Cardiac septum (tissue), 1 donor: ENCODE results near the gene SPEM2. TPM values are rescaled to one million over a fixed set of nuclear protein-coding genes. Genes with fewer than 3 reads are reported as not detected.
A peak's percentile ranks its signal among the peaks of the same experiment; 100 is the strongest.

Experiments
- DNase-seq: peaks from one replicate; pipeline ENCODE4 v3.0.0-alpha.2; 2020; ENCODE audit warnings: low spot score
- intact Hi-C: fragments of 100-400 bp; cut with DNase I; formaldehyde crosslinking; loops from one replicate; pipeline ENCODE4 v1.14.0; 2022
- total RNA-seq: library from RNA; stranded (reverse); fragmentation: NEBNext Ultra II Directional; extraction: Animal tissue kit (Norgen Biotek cat#: 25700); gene quantifications from one replicate; pipeline ENCODE4 v1.2.1, GENCODE V29; 2021
- donor health status: DM: no; HTN: no; CAD: no.

Gene SPEM2
- total RNA-seq, 1 donor from 2014 or later: not detected

GRCh38 chr17:7403043-7403726, 22.2 kb upstream of the SPEM2 start:
- DNase-seq: no peak
- intact Hi-C loops: loop anchor here (5.0 kb wide), 1 partner anchor 444 kb away; no protein-coding TSS in a partner anchor

- intact Hi-C loops: loop anchor here (5.0 kb wide), 1 partner anchor 444 kb away; no protein-coding TSS in a partner anchor
- no peak for DNase-seq
Measured at GRCh38 chr17:7403727-7403976, 21.8 kb upstream of the SPEM2 start.

- intact Hi-C loops: loop anchor here (1.0 to 5.0 kb wide), 3 partner anchors 53 to 443 kb away; partner anchors contain the start of gene SENP3
- peak; percentile 99 for DNase-seq
Measured at GRCh38 chr17:7403977-7404736, 21.3 kb upstream of the SPEM2 start, which contains the start of gene TMEM256. Gene TMEM256 (minus strand): TSS chr17:7404097. CDS start chr17:7404084, 13 bp downstream.

GRCh38 chr17:7404737-7405349, 20.6 kb upstream of the SPEM2 start:
- peak; percentile 81 for DNase-seq
- intact Hi-C loops: loop anchor here (1.0 to 5.0 kb wide), 3 partner anchors 54 to 442 kb away; partner anchors contain the start of gene SENP3

- intact Hi-C loops: loop anchor here (2.0 kb wide), 1 partner anchor 55 kb away; no protein-coding TSS in a partner anchor
- DNase-seq: no peak
Measured at GRCh38 chr17:7405350-7406234, 19.8 kb upstream of the SPEM2 start.

GRCh38 chr17:7406235-7406825, 19.1 kb upstream of the SPEM2 start:
- DNase-seq: no peak
- intact Hi-C loops: no loop called here

- no peak for DNase-seq
- intact Hi-C loops: no loop called here
Measured at GRCh38 chr17:7407082-7407481, 18.3 kb upstream of the SPEM2 start.

GRCh38 chr17:7407485-7408251, 17.7 kb upstream of the SPEM2 start, which contains the start of gene NLGN2:
Gene NLGN2 (plus strand): TSS chr17:7407845. CDS start chr17:7408256, 411 bp downstream.
- DNase-seq: no peak

GRCh38 chr17:7408252-7408727, 17.1 kb upstream of the SPEM2 start:
- intact Hi-C loops: no loop called here
- DNase-seq: no peak

More at GRCh38 chr17:7407485-7408251, 17.7 kb upstream of the SPEM2 start, which contains the start of gene NLGN2:
- intact Hi-C loops: no loop called here

GRCh38 chr17:7408863-7409262, 16.6 kb upstream of the SPEM2 start:
- intact Hi-C loops: no loop called here
- no peak for DNase-seq

GRCh38 chr17:7409716-7410115, 15.7 kb upstream of the SPEM2 start:
- intact Hi-C loops: no loop called here
- DNase-seq: no peak

- intact Hi-C loops: no loop called here
- no peak for DNase-seq
Measured at GRCh38 chr17:7410634-7411426, 14.6 kb upstream of the SPEM2 start.

GRCh38 chr17:7411427-7411750, 14.0 kb upstream of the SPEM2 start:
- intact Hi-C loops: no loop called here
- no peak for DNase-seq

GRCh38 chr17:7413346-7413985, 11.9 kb upstream of the SPEM2 start:
- DNase-seq: no peak

GRCh38 chr17:7414837-7415236, 10.6 kb upstream of the SPEM2 start:
- no peak for DNase-seq
- intact Hi-C loops: no loop called here

More at GRCh38 chr17:7413346-7413985, 11.9 kb upstream of the SPEM2 start:
- intact Hi-C loops: no loop called here

- DNase-seq: no peak
- intact Hi-C loops: no loop called here
Measured at GRCh38 chr17:7415784-7416183, 9.6 kb upstream of the SPEM2 start.

GRCh38 chr17:7416323-7416722, 9.1 kb upstream of the SPEM2 start:
- DNase-seq: no peak
- intact Hi-C loops: no loop called here
